ENCODE measurements around the gene IMPA2.
A peak's percentile ranks its signal among the peaks of the same experiment; 100 is the strongest.
"Not testable (repeated sequence)": the region's sequence is repeated elsewhere in the genome, so short reads cannot be mapped to it uniquely, and the experiment has no call there.

IMPA2 gene

DNA sequence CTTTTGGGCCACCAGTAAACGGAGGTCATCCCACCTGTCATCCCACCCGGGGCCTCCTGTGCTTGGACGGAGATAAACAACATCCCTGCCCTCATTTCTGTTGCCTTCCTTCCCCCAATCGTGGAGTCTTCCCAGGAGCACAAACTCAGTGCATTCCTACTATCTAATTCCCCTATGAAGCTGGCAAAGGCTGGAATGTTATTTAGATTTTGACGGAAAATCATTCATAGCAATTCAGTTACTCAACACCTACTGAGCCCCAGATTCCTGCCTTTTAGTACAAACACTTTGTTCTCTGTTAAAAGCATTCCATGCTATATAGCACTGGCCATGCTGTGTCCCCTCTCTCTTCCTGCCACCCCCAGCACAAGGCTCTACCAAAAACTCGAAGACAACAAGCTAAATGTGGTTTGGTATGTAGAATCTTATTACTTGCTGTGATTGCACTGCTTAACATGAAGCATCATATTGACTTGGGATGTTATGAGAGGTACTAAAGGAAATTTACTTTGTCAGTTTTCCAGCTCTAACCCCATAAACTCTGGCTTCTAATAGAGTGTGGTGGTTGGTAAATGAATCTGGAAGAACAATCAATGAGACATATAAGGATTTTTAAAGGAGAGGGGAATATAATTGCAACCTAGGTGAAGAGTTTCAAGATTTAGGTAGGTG, 32.3 kb upstream of the IMPA2 start:
- H3K27ac ChIP-seq (ENCODE audit: low read depth, low read length): peak overlapping the region; percentile 53
- H3K27me3 ChIP-seq (ENCODE audit: control insufficient read depth, insufficient read depth, low read length): no peaks in the 10 kb centered on the region
- no peaks in the 10 kb centered on the region for H3K36me3 ChIP-seq (ENCODE audit: control insufficient read depth, insufficient read depth, low read length)
- no peak overlapping the region for H3K4me3 ChIP-seq (ENCODE audit: low read depth, low read length)
- no peaks in the 10 kb centered on the region for H3K9me3 ChIP-seq (ENCODE audit: control insufficient read depth, insufficient read depth, low read length)
- peaks cover 22% of the 10 kb centered on the region for H3K4me1 ChIP-seq (ENCODE audit: control insufficient read depth, insufficient read depth, low read length)
- H3K9ac ChIP-seq (ENCODE audit: low read depth, low read length): no peak overlapping the region

DNA sequence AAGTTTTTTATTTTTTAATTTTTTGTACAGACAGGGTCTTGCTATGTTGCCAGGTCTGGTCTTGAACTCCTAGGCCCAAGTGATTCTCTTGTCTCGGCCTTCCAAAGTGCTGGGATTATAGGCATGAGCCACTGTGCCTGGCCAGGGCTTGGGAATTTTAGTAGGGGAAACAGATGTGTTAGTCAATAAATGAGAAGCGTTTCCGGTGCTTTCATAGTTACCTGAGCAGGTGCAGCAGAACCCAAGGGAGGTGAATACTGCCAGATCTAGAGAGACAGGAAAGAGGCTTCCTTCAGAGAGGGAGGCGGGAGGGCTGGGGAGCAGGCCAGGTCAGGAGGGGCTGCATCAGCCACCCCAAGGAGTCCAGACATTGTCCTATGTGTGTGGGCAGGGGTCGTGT, 30.5 kb upstream of the IMPA2 start:
- H3K9ac ChIP-seq (ENCODE audit: low read depth, low read length): no peak overlapping the region
- H3K27me3 ChIP-seq (ENCODE audit: control insufficient read depth, insufficient read depth, low read length): no peaks in the 10 kb centered on the region
- H3K9me3 ChIP-seq (ENCODE audit: control insufficient read depth, insufficient read depth, low read length): no peaks in the 10 kb centered on the region
- H3K27ac ChIP-seq (ENCODE audit: low read depth, low read length): no peak overlapping the region
- H3K4me3 ChIP-seq (ENCODE audit: low read depth, low read length): no peak overlapping the region
- peaks cover 28% of the 10 kb centered on the region for H3K4me1 ChIP-seq (ENCODE audit: control insufficient read depth, insufficient read depth, low read length)
- no peaks in the 10 kb centered on the region for H3K36me3 ChIP-seq (ENCODE audit: control insufficient read depth, insufficient read depth, low read length)

GRCh38 chr18:11951390-11951851, 29.9 kb upstream of the IMPA2 start:
- no peaks in the 10 kb centered on the region for H3K36me3 ChIP-seq (ENCODE audit: control insufficient read depth, insufficient read depth, low read length)
- no peak overlapping the region for H3K27ac ChIP-seq (ENCODE audit: low read depth, low read length)
- no peak overlapping the region for H3K4me3 ChIP-seq (ENCODE audit: low read depth, low read length)
- H3K4me1 ChIP-seq (ENCODE audit: control insufficient read depth, insufficient read depth, low read length): peaks cover 23% of the 10 kb centered on the region
- H3K27me3 ChIP-seq (ENCODE audit: control insufficient read depth, insufficient read depth, low read length): no peaks in the 10 kb centered on the region
- H3K9me3 ChIP-seq (ENCODE audit: control insufficient read depth, insufficient read depth, low read length): no peaks in the 10 kb centered on the region
- no peak overlapping the region for H3K9ac ChIP-seq (ENCODE audit: low read depth, low read length)

GRCh38 chr18:11953113-11953512, 28.2 kb upstream of the IMPA2 start:
- no peak overlapping the region for H3K27ac ChIP-seq (ENCODE audit: low read depth, low read length)
- H3K36me3 ChIP-seq (ENCODE audit: control insufficient read depth, insufficient read depth, low read length): no peaks in the 10 kb centered on the region
- no peak overlapping the region for H3K4me3 ChIP-seq (ENCODE audit: low read depth, low read length)
- peaks cover 12% of the 10 kb centered on the region; the same call in 1 of the 2 replicates for H3K9me3 ChIP-seq (ENCODE audit: control insufficient read depth, insufficient read depth, low read length)
- H3K4me1 ChIP-seq (ENCODE audit: control insufficient read depth, insufficient read depth, low read length): peaks cover 16% of the 10 kb centered on the region
- no peak overlapping the region for H3K9ac ChIP-seq (ENCODE audit: low read depth, low read length)
- H3K27me3 ChIP-seq (ENCODE audit: control insufficient read depth, insufficient read depth, low read length): no peaks in the 10 kb centered on the region

GRCh38 chr18:11955239-11956029, 25.9 kb upstream of the IMPA2 start:
- peaks cover 15% of the 10 kb centered on the region for H3K9me3 ChIP-seq (ENCODE audit: control insufficient read depth, insufficient read depth, low read length)
- H3K27ac ChIP-seq (ENCODE audit: low read depth, low read length): peak overlapping the region; percentile 58
- H3K9ac ChIP-seq (ENCODE audit: low read depth, low read length): no peak overlapping the region
- H3K36me3 ChIP-seq (ENCODE audit: control insufficient read depth, insufficient read depth, low read length): no peaks in the 10 kb centered on the region
- no peak overlapping the region for H3K4me3 ChIP-seq (ENCODE audit: low read depth, low read length)
- no peaks in the 10 kb centered on the region for H3K27me3 ChIP-seq (ENCODE audit: control insufficient read depth, insufficient read depth, low read length)
- H3K4me1 ChIP-seq (ENCODE audit: control insufficient read depth, insufficient read depth, low read length): peaks cover 7% of the 10 kb centered on the region

- H3K9ac ChIP-seq (ENCODE audit: low read depth, low read length): no peak overlapping the region
- H3K4me1 ChIP-seq (ENCODE audit: control insufficient read depth, insufficient read depth, low read length): peaks cover 7% of the 10 kb centered on the region
- H3K9me3 ChIP-seq (ENCODE audit: control insufficient read depth, insufficient read depth, low read length): peaks cover 15% of the 10 kb centered on the region
- H3K36me3 ChIP-seq (ENCODE audit: control insufficient read depth, insufficient read depth, low read length): no peaks in the 10 kb centered on the region
- no peaks in the 10 kb centered on the region for H3K27me3 ChIP-seq (ENCODE audit: control insufficient read depth, insufficient read depth, low read length)
- H3K27ac ChIP-seq (ENCODE audit: low read depth, low read length): no peak overlapping the region
- H3K4me3 ChIP-seq (ENCODE audit: low read depth, low read length): no peak overlapping the region
Measured at GRCh38 chr18:11956371-11957308, 24.7 kb upstream of the IMPA2 start.

GRCh38 chr18:11957636-11958035, 23.7 kb upstream of the IMPA2 start:
- Histone ChIP-seq H3K27ac (ENCODE audit: low read depth, low read length) (no peak overlapping the region), H3K9ac (ENCODE audit: low read depth, low read length) (no peak overlapping the region), H3K36me3 (ENCODE audit: control insufficient read depth, insufficient read depth, low read length) (no peaks in the 10 kb centered on the region), H3K4me1 (ENCODE audit: control insufficient read depth, insufficient read depth, low read length) (peaks cover 5% of the 10 kb centered on the region), H3K27me3 (ENCODE audit: control insufficient read depth, insufficient read depth, low read length) (no peaks in the 10 kb centered on the region), H3K9me3 (ENCODE audit: control insufficient read depth, insufficient read depth, low read length) (peaks cover 15% of the 10 kb centered on the region), H3K4me3 (ENCODE audit: low read depth, low read length) (no peak overlapping the region)

GRCh38 chr18:11959651-11960050, 21.7 kb upstream of the IMPA2 start:
- H3K9ac ChIP-seq (ENCODE audit: low read depth, low read length); H3K27me3 ChIP-seq (ENCODE audit: control insufficient read depth, insufficient read depth, low read length); H3K4me1 ChIP-seq (ENCODE audit: control insufficient read depth, insufficient read depth, low read length); H3K36me3 ChIP-seq (ENCODE audit: control insufficient read depth, insufficient read depth, low read length); H3K4me3 ChIP-seq (ENCODE audit: low read depth, low read length); H3K27ac ChIP-seq (ENCODE audit: low read depth, low read length): not testable (repeated sequence)
- H3K9me3 ChIP-seq (ENCODE audit: control insufficient read depth, insufficient read depth, low read length): peaks cover 15% of the 10 kb centered on the region

DNA sequence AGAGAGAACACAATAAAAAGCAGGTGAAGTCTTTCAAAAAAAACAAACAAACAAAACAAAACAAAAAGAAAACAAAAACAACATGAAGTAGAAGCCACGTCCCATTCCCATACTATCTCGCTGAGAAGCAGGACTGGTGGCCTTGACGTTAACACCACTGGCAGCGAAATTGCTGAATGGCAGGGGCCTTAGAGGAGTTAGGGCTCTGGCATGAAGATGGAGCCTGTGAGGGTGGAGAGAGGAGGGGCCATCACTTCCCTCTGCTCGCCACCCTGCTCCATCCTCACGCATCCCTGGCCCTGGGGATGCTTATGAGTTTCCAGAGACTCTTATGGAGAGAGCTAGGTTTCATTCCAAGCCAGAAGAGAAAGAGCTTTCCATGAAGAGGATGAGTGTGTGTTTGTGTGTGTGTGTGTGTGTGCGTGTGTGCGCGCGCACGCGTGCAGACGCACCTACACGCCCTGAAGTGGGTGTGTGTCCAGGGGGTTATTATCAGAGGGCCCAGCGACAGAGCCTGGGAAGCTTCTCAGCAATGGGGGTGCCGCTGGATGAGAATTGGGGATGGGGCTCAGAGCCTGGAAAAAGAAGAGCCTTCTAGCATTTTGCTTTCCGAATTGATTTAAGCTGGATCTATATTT, 20.4 kb upstream of the IMPA2 start:
- no peaks in the 10 kb centered on the region for H3K36me3 ChIP-seq (ENCODE audit: control insufficient read depth, insufficient read depth, low read length)
- H3K9ac ChIP-seq (ENCODE audit: low read depth, low read length): no peak overlapping the region
- H3K4me1 ChIP-seq (ENCODE audit: control insufficient read depth, insufficient read depth, low read length): 0 out of 2 replicates have a peak, but pooled peaks cover 4% of the 10 kb centered on the region
- no peak overlapping the region for H3K4me3 ChIP-seq (ENCODE audit: low read depth, low read length)
- H3K27me3 ChIP-seq (ENCODE audit: control insufficient read depth, insufficient read depth, low read length): no peaks in the 10 kb centered on the region
- peaks cover 15% of the 10 kb centered on the region for H3K9me3 ChIP-seq (ENCODE audit: control insufficient read depth, insufficient read depth, low read length)
- no peak overlapping the region for H3K27ac ChIP-seq (ENCODE audit: low read depth, low read length)

- H3K9ac ChIP-seq (ENCODE audit: low read depth, low read length): no peak overlapping the region
- H3K27ac ChIP-seq (ENCODE audit: low read depth, low read length): no peak overlapping the region
- H3K4me3 ChIP-seq (ENCODE audit: low read depth, low read length): no peak overlapping the region
- H3K27me3 ChIP-seq (ENCODE audit: control insufficient read depth, insufficient read depth, low read length): no peaks in the 10 kb centered on the region
- no peaks in the 10 kb centered on the region for H3K36me3 ChIP-seq (ENCODE audit: control insufficient read depth, insufficient read depth, low read length)
- H3K4me1 ChIP-seq (ENCODE audit: control insufficient read depth, insufficient read depth, low read length): 0 out of 2 replicates have a peak, but pooled peaks cover 4% of the 10 kb centered on the region
- H3K9me3 ChIP-seq (ENCODE audit: control insufficient read depth, insufficient read depth, low read length): peaks cover 6% of the 10 kb centered on the region
Measured at GRCh38 chr18:11962597-11962996, 18.7 kb upstream of the IMPA2 start.
